B cell (primary cell): Measurements from ENCODE around the gene NOS3. TPM values are rescaled to one million over a fixed set of nuclear protein-coding genes. Genes with fewer than 3 reads are reported as not detected.

Experiments used
- ATAC-seq: fragments of 200-7000 bp; cut with Tn5 transposase; one replicate; pipeline ENCODE4 v1.10.0; 2021; ENCODE audit warnings: low read depth, mild to moderate bottlenecking, moderate number of reproducible peaks, moderate library complexity
- CTCF ChIA-PET: fragments of 350-600 bp; sonication (Branson Sonifier 250); formaldehyde crosslinking; loops from one replicate; lab custom pipeline; 2021; ENCODE audit warnings: antibody characterized with exemption, inconsistent platforms; lab: Charles Lee
- POLR2A ChIA-PET: fragments of 350-600 bp; sonication (Branson Sonifier 250); formaldehyde crosslinking; loops from one replicate; lab custom pipeline; 2021; ENCODE audit warnings: antibody characterized with exemption; lab: Charles Lee
- DNase-seq: peaks from one replicate; pipeline ENCODE4 v3.0.0; 2013
- H2AFZ ChIP-seq: 2 replicates; pipeline ENCODE4 v1.6.1; 2012; ENCODE audit warnings: mild to moderate bottlenecking, low read depth, low read length; ENCODE audit not compliant: insufficient read depth, poor library complexity, severe bottlenecking
- H3K27ac ChIP-seq, 2 donors: 1 replicate in 1 of 2; 2 replicates in 1 of 2; pipeline ENCODE4 v1.5.1; 2012 to 2013; ENCODE audit warnings: low read length in 2 of 2, mild to moderate bottlenecking in 2 of 2, moderate library complexity in 1 of 2
- H3K27me3 ChIP-seq, 4 experiments: fragments of 200-600 bp in 1 of 4; sonication (generic) in 1 of 4; replicated peaks in 1 of 4; 1 replicate in 2 of 4; 2 replicates in 2 of 4; pipeline versions ENCODE4 v1.6.1 to v1.7.0; 2013 to 2016; ENCODE audit warnings: low read length in 3 of 4, mild to moderate bottlenecking in 2 of 4, mixed read lengths in 1 of 4, moderate library complexity in 1 of 4; ENCODE audit not compliant: insufficient read depth in 4 of 4, control insufficient read depth in 3 of 4; ENCODE audit errors: control extremely low read depth in 1 of 4
- H3K36me3 ChIP-seq, 2 experiments: replicated peaks in 1 of 2; 1 replicate in 1 of 2; 2 replicates in 1 of 2; pipeline versions ENCODE4 v1.6.1 to v1.7.1; 2013; ENCODE audit warnings: low read length in 1 of 2; ENCODE audit not compliant: insufficient read depth in 2 of 2, control insufficient read depth in 1 of 2; ENCODE audit errors: control extremely low read depth in 1 of 2, extremely low read depth in 1 of 2
- H3K4me1 ChIP-seq, 2 donors: fragments of 200-600 bp in 1 of 2; sonication (generic) in 1 of 2; 1 replicate in 1 of 2; 2 replicates in 1 of 2; pipeline versions ENCODE4 v1.5.1 to v1.6.1; 2013 to 2017; ENCODE audit warnings: low read length in 2 of 2; ENCODE audit not compliant: control insufficient read depth in 2 of 2, insufficient read depth in 2 of 2
- H3K4me2 ChIP-seq: replicated peaks from 2 replicates; pipeline ENCODE3; 2012; ENCODE audit warnings: mild to moderate bottlenecking, low read depth, low read length; ENCODE audit not compliant: poor library complexity, severe bottlenecking
- H3K4me3 ChIP-seq, 5 experiments: fragments of 200-600 bp in 1 of 5; sonication (generic) in 1 of 5; 1 replicate in 3 of 5; 2 replicates in 2 of 5; pipeline versions ENCODE4 v1.5.1 to v1.7.0; 2011 to 2016; ENCODE audit warnings: low read length in 4 of 5, mild to moderate bottlenecking in 4 of 5, low read depth in 2 of 5, control low read depth in 1 of 5, moderate library complexity in 1 of 5; ENCODE audit not compliant: insufficient read depth in 1 of 5; ENCODE audit errors: control extremely low read depth in 1 of 5, extremely low read depth in 1 of 5
- H3K79me2 ChIP-seq: fragments of 200-600 bp; sonication (generic); one replicate; pipeline ENCODE4 v1.6.0; 2016; ENCODE audit warnings: low read length; ENCODE audit not compliant: control insufficient read depth, insufficient read depth
- H3K9ac ChIP-seq: fragments of 200-600 bp; sonication (generic); 2 replicates; pipeline ENCODE4 v1.6.1; 2017; ENCODE audit warnings: mild to moderate bottlenecking, low read length, moderate library complexity
- H3K9me3 ChIP-seq, 3 donors: one replicate each; pipeline versions ENCODE4 v1.6.1 to v1.7.1; 2013; ENCODE audit warnings: low read length in 2 of 3; ENCODE audit not compliant: control insufficient read depth in 2 of 3, insufficient read depth in 1 of 3; ENCODE audit errors: control extremely low read depth in 1 of 3
- H4K20me1 ChIP-seq: 2 replicates; pipeline ENCODE4 v1.6.0; 2012; ENCODE audit warnings: mild to moderate bottlenecking, low read length; ENCODE audit not compliant: insufficient read depth, control insufficient read depth, poor library complexity, severe bottlenecking
- H3K27ac Mint-ChIP-seq: one replicate; pipeline ENCODE4 v1.8.0; 2021; ENCODE audit warnings: mixed read lengths
- H3K27me3 Mint-ChIP-seq: one replicate; pipeline ENCODE4 v1.8.0; 2021; ENCODE audit warnings: mixed read lengths
- H3K4me1 Mint-ChIP-seq: one replicate; pipeline ENCODE4 v1.8.0; 2021; ENCODE audit warnings: mixed read lengths
- H3K4me3 Mint-ChIP-seq: one replicate; pipeline ENCODE4 v1.8.0; 2021; ENCODE audit warnings: mixed read lengths
- H3K9me3 Mint-ChIP-seq: one replicate; pipeline ENCODE4 v1.8.0; 2022; ENCODE audit warnings: mixed read lengths; ENCODE audit not compliant: insufficient read depth
- CTCF ChIP-seq: fragments of 200-600 bp; IDR thresholded peaks from one replicate; pipeline ENCODE4 v1.8.0; 2022; ENCODE audit warnings: antibody characterized with exemption, mild to moderate bottlenecking
- EZH2 ChIP-seq: IDR thresholded peaks from 2 replicates; pipeline ENCODE4 v1.6.1; 2012; ENCODE audit warnings: borderline replicate concordance, low read depth, mild to moderate bottlenecking, moderate library complexity, low read length; ENCODE audit not compliant: insufficient read depth, poor library complexity, severe bottlenecking
- WGBS: methylation state at CpG from one replicate; pipeline ENCODE4 v1.1.5; 2013; ENCODE audit warnings: missing lambda C conversion rate; ENCODE audit not compliant: insufficient coverage; 5-methylcytosine and 5-hydroxymethylcytosine counted together
- intact Hi-C: fragments of 100-400 bp; cut with micrococcal nuclease; formaldehyde crosslinking; loops from one replicate; pipeline ENCODE4 v1.10.0; 2022
- polyA plus RNA-seq: library from polyadenylated mRNA; depleted of rRNA; stranded (reverse); fragments of >200 nt; gene quantifications from 2 replicates; pipeline ENCODE4 v1.2.3, GENCODE V29; 2012
- total RNA-seq, 2 donors: library from RNA; stranded (reverse); fragments of 120-200 nt in 1 of 2; gene quantifications; 1 replicate in 1 of 2; 2 replicates in 1 of 2; pipeline versions ENCODE4 v1.2.3 to v1.2.4, GENCODE V29; 2013 to 2022

Gene NOS3
- total and polyA plus RNA-seq, 2 donors (not counting 1 experiment from before 2014, with no cell fraction given) = 0.39 to 0.54 TPM

GRCh38 chr7:150997075-150997511 is 6.3 kb downstream of the NOS3 start:
- peaks cover 0 to 16% (median 0%) of the 10 kb centered on the region in 3 donors for H3K9me3 ChIP-seq
- POLR2A ChIA-PET = no interaction called here
- 78% methylated on average over 6 of the region's 8 CpGs for WGBS
- DNase-seq = no peak
- no peak overlapping the region for H3K9ac ChIP-seq
- Mint-ChIP-seq H3K4me1 (peaks cover 4% of the 10 kb centered on the region), H3K27ac (no peak overlapping the region), H3K27me3 (peaks cover 13% of the 10 kb centered on the region), H3K9me3 (no peaks in the 10 kb centered on the region), H3K4me3 (no peak overlapping the region)
- no peaks in the 10 kb centered on the region for H3K79me2 ChIP-seq
- H3K27ac ChIP-seq = no peak overlapping the region
- no peak overlapping the region for H2AFZ ChIP-seq
- intact Hi-C loops = no loop called here
- no peak overlapping the region for H3K4me3 ChIP-seq
- TF ChIP-seq EZH2 = no peak
- TF ChIP-seq CTCF = no peak
- no peak overlapping the region for H3K4me2 ChIP-seq
- CTCF ChIA-PET = no interaction called here
- peaks cover 0 to 35% (median 4%) of the 10 kb centered on the region in 4 experiments for H3K27me3 ChIP-seq
- no peaks in the 10 kb centered on the region for H4K20me1 ChIP-seq
- peaks cover 0 to 14% of the 10 kb centered on the region in 2 donors for H3K4me1 ChIP-seq
- no peaks in the 10 kb centered on the region for H3K36me3 ChIP-seq
- no peak for ATAC-seq

- 90% methylated on average over 4 of the region's 5 CpGs for WGBS
- Histone ChIP-seq H3K27ac (no peak overlapping the region), H3K9ac (no peak overlapping the region), H3K79me2 (no peaks in the 10 kb centered on the region), H3K4me3 (no peak overlapping the region), H4K20me1 (no peaks in the 10 kb centered on the region), H3K27me3 (peaks cover 0 to 35% (median 4%) of the 10 kb centered on the region in 4 experiments), H3K4me2 (no peak overlapping the region), H3K9me3 (peaks cover 0 to 16% (median 0%) of the 10 kb centered on the region in 3 donors), H3K36me3 (no peaks in the 10 kb centered on the region), H3K4me1 (peaks cover 0 to 14% of the 10 kb centered on the region in 2 donors), H2AFZ (no peak overlapping the region)
- Mint-ChIP-seq H3K27me3 (peaks cover 10% of the 10 kb centered on the region), H3K4me1 (peaks cover 4% of the 10 kb centered on the region), H3K4me3 (no peak overlapping the region), H3K27ac (no peak overlapping the region), H3K9me3 (no peaks in the 10 kb centered on the region)
- ATAC-seq (no peak), DNase-seq (no peak)
- POLR2A ChIA-PET = no interaction called here
- CTCF ChIA-PET = interaction anchor here (0.9 kb wide), 1 partner anchor 13 kb away, joined by 3 read pairs; no protein-coding TSS in a partner anchor
- intact Hi-C loops = no loop called here
- TF ChIP-seq EZH2 (no peak), CTCF (no peak)
Measured at GRCh38 chr7:150997817-150998216, 7.0 kb downstream of the NOS3 start.
